Measurements from ENCODE around the gene HTT. TPM values are rescaled to one million over a fixed set of nuclear protein-coding genes. Genes with fewer than 3 reads are reported as not detected.

Gene HTT
- total RNA-seq, 3 donors from 2014 or later (not counting 1 experiment from before 2014, with no cell fraction given), result 132 to 175 (median 165) TPM

DNA sequence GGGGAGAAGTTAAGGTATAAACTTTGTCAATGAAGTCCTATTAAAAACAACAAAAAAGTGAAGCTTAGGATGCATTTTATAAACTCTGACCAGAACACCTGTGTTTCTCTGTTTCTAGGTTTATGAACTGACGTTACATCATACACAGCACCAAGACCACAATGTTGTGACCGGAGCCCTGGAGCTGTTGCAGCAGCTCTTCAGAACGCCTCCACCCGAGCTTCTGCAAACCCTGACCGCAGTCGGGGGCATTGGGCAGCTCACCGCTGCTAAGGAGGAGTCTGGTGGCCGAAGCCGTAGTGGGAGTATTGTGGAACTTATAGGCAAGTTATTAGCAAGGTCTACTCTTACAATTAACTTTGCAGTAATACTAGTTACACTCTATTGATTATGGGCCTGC is 46.6 kb downstream of the HTT start:
- no peak overlapping the region for H3K27ac Mint-ChIP-seq
- 99% methylated on average over 7 of the region's 9 CpGs for WGBS (ENCODE audit: insufficient coverage)

DNA sequence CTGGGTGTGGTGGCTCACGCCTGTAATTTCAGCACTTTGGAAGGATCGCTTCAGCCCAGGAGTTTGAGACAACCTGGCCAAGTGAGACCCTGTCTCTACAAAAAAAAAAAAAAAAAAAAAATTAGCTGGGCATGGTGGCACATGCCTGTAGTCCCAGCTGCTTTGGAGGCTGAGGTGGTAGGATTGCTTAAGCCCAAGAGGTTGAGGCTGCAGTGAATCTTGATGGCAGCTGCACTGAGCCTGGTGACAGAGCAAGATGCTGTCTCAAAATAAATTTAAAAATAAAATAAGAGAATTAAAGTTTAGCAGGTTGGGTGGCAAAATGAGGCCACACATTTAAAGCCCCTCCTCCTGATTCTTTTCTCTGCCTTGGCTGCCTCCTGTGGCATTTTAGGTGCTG is 47.1 kb downstream of the HTT start:
- intact Hi-C loops (cut with micrococcal nuclease), result no loop called here
- peaks cover 60% of the 10 kb centered on the region for H3K36me3 ChIP-seq (ENCODE audit: control insufficient read depth, insufficient read depth, low read length)
- 95% methylated on average over 2 of the region's 2 CpGs for WGBS (ENCODE audit: insufficient coverage)
- Mint-ChIP-seq H3K9me3 (no peaks in the 10 kb centered on the region), H3K36me3 (peaks cover 7% of the 10 kb centered on the region), H3K4me1 (peaks cover 0 to 6% of the 10 kb centered on the region in 2 donors), H3K27ac (no peak overlapping the region), H3K27me3 (ENCODE audit: low read depth in 2 of 2) (no peaks in the 10 kb centered on the region), H3K4me3 (no peak overlapping the region)
- H3K27me3 ChIP-seq (ENCODE audit: control insufficient read depth, insufficient read depth, low read length), result no peaks in the 10 kb centered on the region
- H3K9me3 ChIP-seq (ENCODE audit: control insufficient read depth, insufficient read depth, low read length), result no peaks in the 10 kb centered on the region
- DNase-seq (no peak), ATAC-seq (no peak)
- H3K4me1 ChIP-seq (ENCODE audit: control insufficient read depth, insufficient read depth, low read length), result no peaks in the 10 kb centered on the region
- no peak overlapping the region for H3K4me3 ChIP-seq (ENCODE audit: low read length)
- TF ChIP-seq, protein P1, sequence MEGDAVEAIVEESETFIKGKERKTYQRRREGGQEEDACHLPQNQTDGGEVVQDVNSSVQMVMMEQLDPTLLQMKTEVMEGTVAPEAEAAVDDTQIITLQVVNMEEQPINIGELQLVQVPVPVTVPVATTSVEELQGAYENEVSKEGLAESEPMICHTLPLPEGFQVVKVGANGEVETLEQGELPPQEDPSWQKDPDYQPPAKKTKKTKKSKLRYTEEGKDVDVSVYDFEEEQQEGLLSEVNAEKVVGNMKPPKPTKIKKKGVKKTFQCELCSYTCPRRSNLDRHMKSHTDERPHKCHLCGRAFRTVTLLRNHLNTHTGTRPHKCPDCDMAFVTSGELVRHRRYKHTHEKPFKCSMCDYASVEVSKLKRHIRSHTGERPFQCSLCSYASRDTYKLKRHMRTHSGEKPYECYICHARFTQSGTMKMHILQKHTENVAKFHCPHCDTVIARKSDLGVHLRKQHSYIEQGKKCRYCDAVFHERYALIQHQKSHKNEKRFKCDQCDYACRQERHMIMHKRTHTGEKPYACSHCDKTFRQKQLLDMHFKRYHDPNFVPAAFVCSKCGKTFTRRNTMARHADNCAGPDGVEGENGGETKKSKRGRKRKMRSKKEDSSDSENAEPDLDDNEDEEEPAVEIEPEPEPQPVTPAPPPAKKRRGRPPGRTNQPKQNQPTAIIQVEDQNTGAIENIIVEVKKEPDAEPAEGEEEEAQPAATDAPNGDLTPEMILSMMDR (IDR thresholded peaks at IDR 0.05), result no peak
- H3K27ac ChIP-seq (ENCODE audit: low read length), result no peak overlapping the region

More for the DNA sequence above, 46.6 kb downstream of the HTT start:
- Mint-ChIP-seq H3K4me3 (no peak overlapping the region), H3K9me3 (no peaks in the 10 kb centered on the region), H3K27me3 (ENCODE audit: low read depth in 2 of 2) (no peaks in the 10 kb centered on the region), H3K36me3 (peaks cover 7% of the 10 kb centered on the region), H3K4me1 (peaks cover 0 to 6% of the 10 kb centered on the region in 2 donors)
- DNase-seq (no peak), ATAC-seq (no peak)
- Histone ChIP-seq H3K4me1 (ENCODE audit: control insufficient read depth, insufficient read depth, low read length) (no peaks in the 10 kb centered on the region), H3K36me3 (ENCODE audit: control insufficient read depth, insufficient read depth, low read length) (peaks cover 65% of the 10 kb centered on the region), H3K27me3 (ENCODE audit: control insufficient read depth, insufficient read depth, low read length) (no peaks in the 10 kb centered on the region), H3K9me3 (ENCODE audit: control insufficient read depth, insufficient read depth, low read length) (no peaks in the 10 kb centered on the region), H3K4me3 (ENCODE audit: low read length) (no peak overlapping the region), H3K27ac (ENCODE audit: low read length) (no peak overlapping the region)
- TF ChIP-seq, protein P1 (IDR thresholded peaks at IDR 0.05), result no peak
- intact Hi-C loops (cut with micrococcal nuclease), result no loop called here

DNA sequence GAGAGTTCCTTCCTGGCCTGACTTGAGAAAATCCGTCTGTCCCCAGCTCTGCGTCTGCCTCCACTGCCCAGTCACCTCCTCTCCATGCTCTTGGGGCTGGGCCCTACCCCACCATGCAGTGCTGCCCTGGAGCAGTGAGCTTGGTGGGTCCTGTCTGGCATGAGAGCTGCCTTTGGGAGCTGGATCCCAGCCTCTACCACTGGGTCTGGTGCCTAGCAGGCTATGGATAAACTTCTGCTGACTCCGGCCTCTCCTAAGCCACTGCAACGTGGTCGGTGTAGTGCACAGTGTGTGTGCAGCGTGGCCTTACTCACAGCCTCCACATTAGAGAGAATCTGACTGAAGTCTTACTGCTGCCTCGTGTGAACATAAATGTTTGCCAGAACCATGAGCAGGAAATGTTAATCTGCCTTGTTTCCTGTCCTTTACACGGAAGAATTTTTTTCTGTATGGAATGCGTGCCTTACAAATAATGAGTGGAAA is 47.6 kb downstream of the HTT start:
- no peak overlapping the region for H3K27ac ChIP-seq (ENCODE audit: low read length)
- no peaks in the 10 kb centered on the region for H3K27me3 ChIP-seq (ENCODE audit: control insufficient read depth, insufficient read depth, low read length)
- H3K4me1 Mint-ChIP-seq, result peaks cover 0 to 6% of the 10 kb centered on the region in 2 donors
- TF ChIP-seq, protein P1 (IDR thresholded peaks at IDR 0.05), result no peak
- H3K4me3 ChIP-seq (ENCODE audit: low read length), result no peak overlapping the region
- no peak overlapping the region for H3K4me3 Mint-ChIP-seq
- H3K27ac Mint-ChIP-seq, result peak overlapping the region; percentile 45 to 55
- no peak for ATAC-seq
- peaks cover 7% of the 10 kb centered on the region for H3K36me3 Mint-ChIP-seq
- H3K9me3 Mint-ChIP-seq, result no peaks in the 10 kb centered on the region
- H3K9me3 ChIP-seq (ENCODE audit: control insufficient read depth, insufficient read depth, low read length), result no peaks in the 10 kb centered on the region
- DNase-seq, result peak in 1 of 2 donors; percentile 10
- H3K27me3 Mint-ChIP-seq (ENCODE audit: low read depth in 2 of 2), result no peaks in the 10 kb centered on the region
- 67% methylated on average over 9 of the region's 9 CpGs for WGBS (ENCODE audit: insufficient coverage)
- no peaks in the 10 kb centered on the region for H3K4me1 ChIP-seq (ENCODE audit: control insufficient read depth, insufficient read depth, low read length)
- intact Hi-C loops (cut with micrococcal nuclease), result no loop called here
- peaks cover 60% of the 10 kb centered on the region for H3K36me3 ChIP-seq (ENCODE audit: control insufficient read depth, insufficient read depth, low read length)

DNA sequence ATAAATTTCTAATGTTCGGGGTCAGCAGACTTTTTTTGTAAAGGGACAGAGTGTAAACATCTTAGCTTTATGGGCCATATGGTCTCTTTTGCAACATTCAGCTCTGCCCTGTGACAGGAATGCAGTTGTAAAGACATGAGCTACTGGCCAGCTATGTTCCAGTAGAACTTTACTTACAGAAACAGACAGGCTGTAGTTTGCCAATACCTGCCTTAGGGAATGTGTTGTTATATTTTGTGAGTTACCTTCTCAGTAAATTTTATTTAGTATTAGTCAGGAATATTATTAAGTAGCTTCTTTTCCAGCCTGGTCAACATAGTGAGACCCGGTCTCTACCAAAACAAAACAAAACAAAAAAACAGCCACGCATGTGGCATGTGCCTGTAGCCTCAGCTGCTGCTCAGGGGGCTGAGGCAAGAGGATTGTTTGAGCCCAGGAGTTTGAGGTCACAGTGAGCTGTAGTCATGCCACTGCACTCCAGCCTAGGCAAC is 48.7 kb downstream of the HTT start:
- Mint-ChIP-seq H3K36me3 (peaks cover 7% of the 10 kb centered on the region), H3K27ac (peak overlapping the region in 1 of 2 donors; percentile 29), H3K4me1 (peaks cover 0 to 6% of the 10 kb centered on the region in 2 donors), H3K4me3 (no peak overlapping the region), H3K27me3 (ENCODE audit: low read depth in 2 of 2) (no peaks in the 10 kb centered on the region), H3K9me3 (no peaks in the 10 kb centered on the region)
- H3K27me3 ChIP-seq (ENCODE audit: control insufficient read depth, insufficient read depth, low read length), result no peaks in the 10 kb centered on the region
- TF ChIP-seq, protein P1 (IDR thresholded peaks at IDR 0.05), result no peak
- H3K4me3 ChIP-seq (ENCODE audit: low read length), result no peak overlapping the region
- peaks cover 60% of the 10 kb centered on the region for H3K36me3 ChIP-seq (ENCODE audit: control insufficient read depth, insufficient read depth, low read length)
- WGBS (ENCODE audit: insufficient coverage), result 87% methylated on average over 3 of the region's 3 CpGs
- H3K4me1 ChIP-seq (ENCODE audit: control insufficient read depth, insufficient read depth, low read length), result no peaks in the 10 kb centered on the region
- DNase-seq, result no peak
- intact Hi-C loops (cut with micrococcal nuclease), result no loop called here
- no peaks in the 10 kb centered on the region for H3K9me3 ChIP-seq (ENCODE audit: control insufficient read depth, insufficient read depth, low read length)
- no peak overlapping the region for H3K27ac ChIP-seq (ENCODE audit: low read length)
- no peak for ATAC-seq
